Ureter (tissue), 1 donor: ENCODE data around the gene RNF207. TPM values are rescaled to one million over a fixed set of nuclear protein-coding genes. Genes with fewer than 3 reads are reported as not detected.

ENCODE experiments used
- DNase-seq: peaks from one replicate; pipeline ENCODE4 v3.0.0-alpha.2; 2020; ENCODE audit warnings: low spot score
- total RNA-seq: library from RNA; stranded (reverse); gene quantifications from one replicate; pipeline ENCODE4 v1.2.4, GENCODE V29; 2023
- donor health status: DM: yes; HTN: yes; CAD: no.

Gene RNF207
- total RNA-seq, 1 donor from 2014 or later = 63.0 TPM

DNA sequence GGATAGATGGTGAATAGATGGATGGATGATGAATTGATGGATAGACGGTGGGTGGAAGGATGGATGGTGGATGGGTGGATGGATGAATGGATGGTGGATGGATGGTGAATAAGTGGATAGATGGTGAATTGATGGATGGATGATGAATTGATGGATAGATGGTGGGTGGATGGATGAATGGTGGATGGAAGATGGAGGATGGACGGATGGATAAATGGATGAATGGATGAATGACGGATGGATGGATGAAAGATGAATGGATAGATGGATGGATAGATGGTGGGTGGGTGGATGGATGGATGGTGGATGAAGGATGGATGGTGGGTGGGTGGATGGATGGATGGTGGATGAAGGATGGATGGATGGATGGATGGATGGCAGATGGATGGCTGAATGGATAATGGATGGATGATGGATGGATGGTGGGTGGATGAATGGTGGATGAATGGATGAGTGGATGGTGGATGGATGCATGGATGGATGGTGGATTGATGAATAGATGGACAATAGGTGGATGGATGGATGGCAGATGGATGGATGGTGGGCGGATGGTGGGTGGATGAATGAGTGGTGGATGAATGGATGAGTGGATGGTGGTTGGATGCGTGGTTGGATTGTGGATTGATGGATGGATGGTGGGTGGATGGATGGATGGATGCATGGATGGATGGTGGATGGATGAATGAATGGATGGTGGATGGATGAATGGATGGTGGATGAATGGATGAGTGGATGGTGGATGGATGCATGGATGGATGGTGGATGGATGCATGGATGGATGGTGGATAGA is 31.1 kb upstream of the RNF207 start:
- DNase-seq = no peak

DNA sequence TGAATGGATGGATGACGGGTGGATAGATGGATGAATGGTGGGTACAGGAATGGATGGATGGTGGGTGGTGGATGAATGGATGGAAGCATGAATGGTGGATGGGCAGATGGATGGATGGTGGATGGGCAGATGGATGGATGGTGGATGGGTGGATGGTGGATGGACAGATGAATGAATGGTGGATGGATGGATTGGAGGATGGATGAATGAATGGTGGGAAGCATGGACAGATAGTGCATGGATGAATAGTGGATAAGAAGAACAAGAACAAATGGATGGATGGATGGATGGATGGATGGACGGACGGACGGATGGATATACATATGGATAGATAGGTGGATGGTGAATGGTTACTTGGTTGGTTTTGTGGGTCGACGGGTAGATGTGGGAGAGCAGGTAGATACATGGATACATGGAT is 30.5 kb upstream of the RNF207 start:
- DNase-seq = no peak

DNA sequence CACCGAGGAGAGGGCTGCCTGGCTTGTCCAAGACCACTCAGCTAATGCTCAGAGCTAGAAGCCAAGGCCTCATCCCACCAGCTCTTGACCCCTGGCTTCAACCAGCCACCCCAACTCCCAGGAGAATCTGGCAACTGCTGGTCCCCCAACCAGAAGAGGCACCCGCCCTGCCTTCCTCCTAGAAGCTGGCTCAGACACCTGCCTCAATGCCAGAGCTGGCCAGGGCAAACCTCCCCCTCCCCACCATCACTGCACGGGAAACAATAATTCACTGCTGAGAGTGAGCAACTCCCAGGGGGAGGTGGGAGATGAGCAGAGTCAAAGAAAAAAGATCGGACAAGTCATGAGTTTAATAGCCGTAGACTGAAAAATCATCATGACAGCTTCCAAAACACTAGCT is 29.1 kb upstream of the RNF207 start:
- no peak for DNase-seq

DNA sequence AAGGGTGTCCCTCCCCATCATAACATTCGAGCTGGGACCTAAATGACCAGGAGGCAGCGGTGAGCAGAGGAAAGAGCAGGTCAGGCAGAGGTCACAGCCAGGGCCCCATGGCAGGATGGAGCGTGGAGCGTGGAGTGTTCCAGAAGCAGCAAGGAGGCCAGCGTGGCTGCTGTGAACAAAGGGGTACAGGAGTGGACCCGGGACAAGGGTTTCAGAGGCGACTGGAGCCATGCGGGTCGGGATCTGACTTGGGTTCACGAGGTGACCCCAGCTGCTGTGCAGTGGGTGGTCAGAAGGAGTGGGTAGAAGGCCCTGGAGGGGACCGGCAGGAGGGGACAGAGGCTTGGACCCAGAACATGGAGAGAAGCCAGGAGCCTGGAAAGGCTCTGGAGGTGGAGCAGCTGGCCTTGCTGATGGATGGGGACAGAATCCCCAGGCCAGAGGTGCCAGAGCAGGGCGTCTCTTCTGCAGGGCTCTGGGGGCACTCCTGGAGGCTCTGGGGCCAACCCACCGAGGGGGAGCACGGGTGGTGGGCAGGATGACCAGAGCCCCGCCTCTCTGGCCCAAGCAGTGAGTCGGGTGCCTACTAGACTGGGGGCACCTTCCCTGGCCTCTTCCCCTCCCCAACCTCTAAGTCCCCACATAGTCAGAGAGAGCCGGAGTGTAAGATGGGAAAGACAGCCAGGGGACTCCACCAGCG is 28.1 kb upstream of the RNF207 start:
- DNase-seq = no peak

DNA sequence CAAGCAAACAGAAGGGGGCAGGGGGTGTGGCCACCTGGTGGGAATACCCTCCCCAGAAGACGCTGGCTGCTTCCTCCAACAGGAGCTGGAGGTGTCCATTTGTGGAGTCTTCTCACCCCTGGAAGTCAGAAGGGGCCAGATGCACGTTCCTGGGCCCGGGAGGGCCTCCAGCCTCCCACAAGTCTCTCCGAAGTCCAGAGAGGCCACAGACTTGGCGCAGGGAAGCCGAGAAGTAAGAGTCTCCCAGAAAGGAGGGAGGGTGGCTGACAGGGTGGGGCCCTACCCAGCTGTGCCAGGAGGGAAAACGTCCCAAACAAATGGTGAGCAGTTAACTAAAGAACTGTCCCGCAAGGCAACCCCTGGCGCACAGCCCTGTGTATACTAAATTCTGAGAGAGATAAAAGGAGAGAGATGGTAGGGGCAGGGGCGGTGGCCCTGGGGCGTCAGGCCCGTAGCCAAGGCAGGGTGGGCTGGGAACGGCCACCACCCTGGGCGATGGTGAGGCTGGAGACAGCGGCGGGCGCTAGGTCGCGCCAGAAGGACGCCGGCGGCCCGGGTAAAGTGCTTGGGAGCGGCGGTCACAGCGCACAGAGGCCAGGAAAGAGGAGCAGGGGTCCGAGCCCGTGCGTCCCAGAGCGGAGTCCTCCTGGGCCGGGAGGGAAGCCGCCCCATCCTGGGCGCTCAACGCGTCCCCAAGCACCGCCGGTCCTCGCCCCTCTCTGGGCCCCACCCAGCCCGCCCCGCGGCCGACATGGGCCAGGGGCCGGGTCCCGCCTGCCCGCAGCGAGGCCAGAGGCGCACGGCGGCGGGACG is 27.0 kb upstream of the RNF207 start:
- DNase-seq = no peak

DNA sequence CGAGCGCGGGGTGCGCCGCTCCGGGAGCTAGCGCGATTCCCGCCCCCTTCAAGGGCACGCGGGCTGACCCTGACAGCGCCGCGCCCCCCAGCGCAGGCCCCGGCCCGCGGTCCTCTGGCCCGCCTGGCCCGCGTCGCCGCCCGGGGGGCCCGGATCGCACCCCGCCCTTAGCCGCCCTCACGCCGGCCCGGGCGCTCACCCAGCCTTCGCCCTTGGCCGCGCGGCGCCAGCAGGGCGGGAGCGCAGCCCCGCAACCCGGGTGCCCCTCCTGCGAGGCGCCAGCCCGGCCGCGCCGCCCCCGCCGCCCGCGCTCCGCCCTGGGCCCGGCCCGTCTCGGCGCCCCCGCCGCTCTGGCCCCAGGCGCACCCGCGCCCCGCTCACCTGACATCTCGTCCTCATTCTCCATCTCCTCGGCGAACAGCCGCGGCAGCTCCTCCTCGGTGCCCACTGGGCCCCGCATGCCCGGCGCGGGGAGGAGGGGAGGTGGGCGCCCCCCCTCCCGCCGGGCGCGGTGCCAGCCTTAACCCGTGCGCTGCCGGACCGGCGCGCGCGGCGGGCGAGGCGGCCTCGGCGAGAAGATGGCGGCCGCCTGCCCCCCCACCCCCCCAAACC is 26.2 kb upstream of the RNF207 start:
- DNase-seq = no peak

DNA sequence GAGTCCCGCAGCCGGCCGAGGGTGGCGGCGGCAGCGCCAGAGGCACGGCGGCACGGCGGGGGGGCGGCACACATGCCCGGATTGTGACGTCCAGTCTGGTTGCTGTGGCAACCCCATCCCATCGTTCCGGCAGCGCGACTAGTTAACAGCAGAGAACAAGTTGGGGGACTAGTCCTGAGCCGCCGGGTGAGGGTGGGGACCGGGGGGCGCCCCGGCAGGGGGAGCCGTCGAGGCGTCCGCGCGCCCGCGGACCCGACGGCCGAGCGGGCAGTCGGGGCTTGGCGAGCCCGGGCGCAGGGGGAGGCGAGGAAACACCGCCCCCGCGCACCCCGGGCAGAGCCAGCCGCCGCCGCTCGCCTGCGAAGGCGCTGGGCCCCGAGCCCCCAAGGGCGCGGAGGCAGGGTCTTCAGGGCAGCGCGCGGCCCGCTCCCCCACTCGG is 25.6 kb upstream of the RNF207 start, which contains the start of gene CHD5:
Gene CHD5 (minus strand): TSS at position 54 of the 439 bp plus-strand sequence. CDS start 298 bp downstream, outside the sequence.
- no peak for DNase-seq

DNA sequence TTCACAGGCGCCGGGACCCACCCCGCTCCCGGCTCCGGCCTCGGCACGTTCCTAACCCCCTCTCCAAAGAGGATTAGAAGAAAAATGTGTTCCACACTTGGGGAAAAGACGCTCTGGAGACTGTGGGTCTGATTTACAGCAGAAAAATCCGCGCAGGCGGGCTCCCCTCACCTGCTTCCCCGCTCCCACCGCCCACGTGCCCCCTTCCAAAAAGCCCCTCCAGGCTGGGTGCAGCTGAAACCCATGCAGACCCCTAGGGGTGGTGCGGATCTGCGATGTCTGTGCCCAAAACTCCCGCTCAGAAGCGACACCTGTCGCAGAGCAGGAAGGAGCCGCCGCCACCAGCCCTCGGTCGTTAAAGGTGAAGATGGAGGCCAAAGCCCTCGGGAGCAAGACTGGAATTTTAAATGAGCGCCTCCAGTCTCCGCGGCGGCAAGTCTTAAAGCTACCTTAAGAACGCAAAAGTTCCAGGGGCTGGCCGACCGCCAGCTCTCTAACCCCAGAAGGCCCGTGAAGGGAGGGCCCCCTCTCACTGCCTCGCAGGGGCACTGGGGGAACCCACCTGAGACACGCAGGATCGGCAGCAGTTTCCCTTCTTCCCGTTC is 25.1 kb upstream of the RNF207 start:
- DNase-seq = no peak

DNA sequence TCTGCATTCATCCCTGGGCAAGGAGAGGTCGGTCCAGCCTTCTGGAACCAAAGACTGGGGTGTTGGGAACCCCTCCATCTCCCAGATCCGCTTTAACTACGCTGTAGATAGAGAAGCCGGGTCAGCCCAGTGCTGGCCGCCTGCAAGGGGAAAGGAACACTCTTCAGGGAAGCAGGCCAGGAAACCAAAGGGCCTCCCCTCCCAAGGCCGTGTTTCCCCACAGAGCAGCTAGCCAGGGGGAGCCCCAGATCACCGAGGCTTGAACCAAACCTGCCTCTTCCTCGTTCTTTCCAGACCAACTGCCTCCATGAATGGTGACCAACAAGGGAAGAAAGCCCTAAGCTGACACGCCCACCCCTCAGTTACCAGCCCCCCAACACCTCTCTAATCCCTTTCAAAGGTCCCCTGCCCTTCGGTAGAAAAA is 24.6 kb upstream of the RNF207 start:
- no peak for DNase-seq

DNA sequence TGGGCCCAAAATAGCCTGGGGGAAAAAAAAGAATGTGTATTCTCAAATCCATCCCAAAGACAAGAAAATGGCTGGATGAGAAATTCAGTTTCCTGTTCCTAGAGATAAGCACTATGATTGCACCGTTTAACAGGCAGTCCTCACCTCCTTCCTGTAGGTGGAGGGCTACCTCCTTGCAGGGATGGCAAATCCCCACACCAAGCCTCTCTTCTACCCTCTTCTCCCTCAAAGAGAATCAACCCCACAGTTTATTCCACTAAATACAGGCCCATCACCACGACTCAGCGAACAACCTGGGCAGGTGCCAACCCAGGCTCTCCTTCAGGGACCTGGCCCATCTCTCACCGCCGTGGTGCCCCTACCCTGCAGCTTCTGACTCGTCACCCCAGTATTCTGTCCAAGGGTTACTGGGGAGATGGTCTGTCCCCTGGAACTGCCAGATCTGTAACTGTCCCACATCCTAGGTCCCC is 22.4 kb upstream of the RNF207 start:
- DNase-seq = no peak

DNA sequence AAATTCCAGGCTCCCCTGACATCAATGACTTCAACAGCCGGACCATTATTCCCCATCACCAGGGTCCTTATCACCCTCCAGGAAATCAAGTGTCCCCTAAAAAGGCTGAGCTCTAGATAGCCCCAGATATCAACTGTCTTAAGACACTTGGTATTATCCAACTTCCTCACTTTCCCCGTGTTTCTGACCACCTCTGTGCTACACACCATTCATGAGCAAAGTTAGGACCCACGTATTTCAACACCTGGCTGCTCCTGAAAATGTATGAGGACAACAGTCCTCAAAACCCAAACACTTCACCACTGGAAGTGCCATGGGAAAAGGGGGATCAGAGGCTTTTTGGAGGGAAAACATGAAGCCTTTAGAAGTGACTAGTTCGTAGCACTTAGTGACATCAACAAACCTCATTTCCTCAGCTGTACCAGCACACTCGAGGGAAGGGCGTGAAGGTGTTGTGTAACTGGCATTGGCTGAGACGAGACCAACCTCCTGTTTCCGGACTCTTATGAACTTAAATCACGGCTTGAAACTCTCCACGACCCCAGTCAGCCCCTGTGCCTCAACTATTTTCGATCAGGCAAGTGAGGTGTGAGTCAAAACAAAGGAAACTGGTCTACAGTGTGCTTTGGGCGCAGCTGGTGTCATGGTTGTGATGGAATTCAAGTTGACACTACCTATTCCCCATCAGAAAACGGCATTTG is 21.7 kb upstream of the RNF207 start:
- no peak for DNase-seq

DNA sequence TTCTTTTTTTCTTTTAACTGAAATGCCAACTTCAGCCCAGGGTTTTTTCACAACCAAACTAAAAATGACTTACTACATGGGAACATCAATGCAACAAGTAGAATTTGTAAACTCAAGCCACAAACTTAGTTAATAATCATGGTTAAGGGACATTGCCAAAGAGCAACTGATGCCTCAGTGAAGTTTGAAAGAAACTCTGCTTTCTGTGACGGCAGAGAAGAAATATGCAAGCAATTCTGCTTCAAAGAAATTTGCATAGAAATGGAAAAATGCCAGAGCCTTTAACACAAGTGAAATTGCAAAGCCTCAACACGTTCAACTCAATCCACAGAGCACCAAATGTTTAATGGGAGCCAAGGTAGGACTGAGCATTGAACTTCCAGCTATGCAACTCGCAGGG is 20.8 kb upstream of the RNF207 start:
- DNase-seq = no peak

DNA sequence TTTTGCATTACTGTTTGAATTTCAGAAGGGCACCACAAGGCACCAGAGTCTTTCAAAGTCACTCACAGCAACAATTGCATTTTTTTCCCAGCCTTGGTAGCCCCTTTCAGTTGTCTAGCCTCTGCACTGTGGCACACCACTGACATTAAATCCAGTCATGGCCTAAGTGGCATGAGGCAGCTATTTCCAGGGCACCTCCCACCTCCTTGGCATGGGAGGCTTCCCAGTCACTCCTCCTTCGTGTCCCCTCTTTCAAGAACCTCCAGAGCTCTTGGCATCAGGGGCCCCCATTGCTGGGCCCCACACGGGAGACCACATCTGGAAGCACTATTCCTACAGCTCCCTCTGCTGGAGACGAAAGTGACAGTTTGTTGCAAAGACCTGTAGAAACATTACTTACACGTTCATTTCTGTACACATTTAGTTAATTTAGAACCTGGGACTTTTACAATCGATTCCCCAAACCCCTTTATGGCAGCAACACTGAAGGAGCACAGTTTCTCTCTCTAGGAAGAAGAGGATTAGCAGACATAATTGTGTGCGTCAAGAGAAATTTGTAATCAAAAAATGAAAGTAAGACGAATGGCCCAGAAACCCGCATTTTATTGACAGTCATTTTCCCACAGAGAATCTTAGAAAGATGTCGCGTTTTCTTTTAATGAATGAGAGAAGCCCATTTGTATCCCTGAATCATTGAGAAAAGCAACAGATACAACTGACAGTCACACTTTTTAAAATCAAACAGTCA is 20.1 kb upstream of the RNF207 start:
- no peak for DNase-seq

DNA sequence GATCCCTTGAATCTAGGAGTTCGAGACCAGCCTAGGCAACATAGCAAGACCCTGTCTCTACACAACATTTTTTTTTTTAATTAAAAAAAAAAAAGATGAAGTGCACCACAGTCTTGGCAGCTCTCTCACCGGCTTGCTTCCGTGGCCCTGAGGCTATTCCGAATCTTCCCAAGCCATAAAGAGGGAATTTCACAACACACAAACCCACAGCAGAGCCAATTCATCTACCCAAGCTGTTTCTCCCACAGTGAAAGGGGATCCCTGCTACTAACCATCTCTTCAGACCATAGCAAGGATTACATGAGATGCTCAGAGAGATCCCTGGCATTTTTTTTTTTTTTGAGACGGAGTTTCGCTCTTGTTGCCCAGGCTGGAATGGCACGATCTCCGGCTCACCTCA is 17.5 kb upstream of the RNF207 start:
- no peak for DNase-seq

DNA sequence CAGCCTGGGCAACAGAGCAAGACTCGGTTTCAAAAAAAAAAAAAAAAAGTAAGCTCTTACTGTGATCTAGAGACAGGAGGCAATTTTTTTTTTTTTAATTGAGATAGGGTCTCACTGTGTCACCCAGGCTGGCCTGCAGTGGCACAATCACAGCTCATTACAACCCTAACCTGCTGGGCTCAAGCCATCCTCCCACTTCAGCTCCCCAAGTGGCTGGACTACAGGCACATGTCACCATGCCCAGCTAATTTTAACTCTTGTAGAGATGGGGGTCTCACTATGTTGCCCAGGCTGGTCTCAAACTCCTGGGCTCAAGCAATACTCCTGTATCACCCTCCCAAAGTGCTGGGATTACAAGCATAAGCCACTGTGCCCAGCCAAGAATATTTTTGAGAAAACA is 14.0 kb upstream of the RNF207 start:
- no peak for DNase-seq

DNA sequence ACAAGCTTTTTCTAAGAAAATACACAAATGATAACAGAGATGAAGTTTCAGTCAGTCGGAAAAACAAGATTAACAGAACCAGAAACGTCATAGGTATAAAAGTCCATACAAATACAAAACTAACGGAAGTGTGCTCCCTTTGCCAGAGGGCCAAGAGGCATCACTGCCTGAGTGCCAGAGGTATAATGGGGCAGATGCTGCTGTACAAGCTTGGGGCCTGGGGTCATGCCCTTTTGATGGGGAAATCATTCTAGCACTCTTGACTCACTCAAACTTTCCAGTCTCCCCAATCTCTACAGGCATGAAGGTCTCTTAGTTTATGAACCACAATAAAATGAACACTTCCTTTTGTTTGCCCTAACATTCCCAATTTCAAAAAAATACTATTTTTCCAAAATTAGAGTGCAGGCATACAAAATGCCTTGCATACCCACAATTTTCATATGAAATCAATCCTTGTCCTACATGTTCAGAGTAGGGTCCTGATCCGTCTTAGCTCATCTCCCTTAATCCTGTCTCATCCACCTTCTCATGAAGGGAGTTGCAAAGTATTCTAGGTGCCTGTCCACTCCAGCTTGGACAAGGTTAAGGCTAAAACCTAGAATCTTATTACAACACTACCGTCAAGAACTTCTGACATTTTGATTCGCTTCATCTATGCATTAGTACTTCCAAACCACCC is 8.0 kb upstream of the RNF207 start:
- DNase-seq = no peak

DNA sequence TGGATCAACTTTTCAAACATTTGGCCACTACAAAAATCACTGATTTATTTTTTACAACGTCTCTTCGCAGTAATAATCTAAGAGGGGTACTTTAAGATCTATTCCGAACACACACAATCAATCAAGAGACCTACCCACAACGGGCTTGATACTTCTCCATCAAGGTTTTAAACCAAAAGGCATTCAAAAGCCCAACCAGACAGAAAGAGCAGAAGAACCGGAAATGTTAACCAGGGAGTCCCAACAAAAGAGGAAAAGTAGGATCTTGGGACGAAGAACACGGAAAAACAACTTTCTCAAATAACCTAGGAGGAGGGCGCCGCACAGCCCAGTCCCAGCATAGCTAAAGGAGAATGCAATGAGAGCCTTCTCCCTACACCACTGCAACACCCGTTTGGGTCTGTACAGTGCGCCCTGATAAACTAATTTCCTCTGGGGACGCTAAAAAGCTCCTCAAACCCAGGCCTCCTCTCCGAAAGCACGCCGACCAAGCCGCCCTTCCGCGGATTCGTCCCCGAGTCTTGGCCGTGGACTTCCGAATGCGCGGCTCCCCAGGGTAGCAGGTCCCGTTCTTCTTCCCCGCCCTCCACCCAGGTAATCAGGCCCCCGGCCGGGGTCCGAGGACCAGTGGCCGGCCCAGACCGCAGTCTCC is 7.1 kb upstream of the RNF207 start:
- DNase-seq = no peak

DNA sequence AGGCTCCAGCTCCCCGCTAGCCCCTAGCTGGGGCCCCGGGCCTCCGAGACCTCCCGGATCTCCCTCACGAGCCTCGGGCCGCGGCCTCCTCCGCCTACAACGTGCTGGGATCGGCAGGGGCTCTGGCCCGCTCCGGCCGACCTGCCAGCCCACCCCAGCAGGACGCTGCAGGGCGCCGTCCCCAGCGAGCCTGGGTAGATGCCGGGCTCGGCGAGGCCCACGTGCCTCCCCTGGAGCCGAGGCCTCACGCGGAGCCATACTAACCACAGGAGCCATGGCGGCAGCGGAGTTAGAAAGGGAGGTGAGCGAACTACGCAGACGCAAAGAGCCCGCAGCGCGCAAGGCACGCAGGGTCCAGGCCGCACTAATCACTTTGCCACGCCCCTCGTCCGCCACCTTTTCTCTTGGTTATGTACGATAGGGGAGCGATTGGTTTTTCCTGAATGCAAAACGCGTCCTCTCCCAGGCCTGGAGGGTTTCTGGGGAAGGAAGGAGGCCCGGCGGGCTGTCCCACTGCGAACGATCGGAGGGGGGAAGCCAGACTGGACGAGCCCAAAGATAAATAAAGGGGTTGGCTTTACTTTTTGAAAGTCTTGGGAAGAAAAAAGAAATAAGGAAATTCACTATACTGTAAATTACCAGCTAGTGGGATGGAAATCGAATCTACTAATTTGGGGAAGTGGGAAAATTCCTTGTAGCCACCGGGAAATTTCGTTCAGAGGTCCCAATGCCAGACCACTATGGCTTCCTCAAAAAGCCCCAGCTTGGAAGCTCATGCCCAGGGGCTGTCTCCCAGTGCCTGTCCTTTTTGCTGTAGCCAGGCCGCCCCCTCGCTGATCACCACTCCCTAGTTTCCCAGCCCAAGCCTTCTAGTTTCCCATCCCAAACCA is 6.4 kb upstream of the RNF207 start, which contains the start of gene RPL22:
Gene RPL22 (minus strand): TSS at position 298 of the 890 bp plus-strand sequence. CDS start 22 bp downstream, at position 276.
- DNase-seq = peak; percentile 99
